Mucosa of stomach (tissue), 1 donor: ENCODE measurements around the gene SBK3.

Experiments used
- H3K27me3 ChIP-seq: one replicate; pipeline ENCODE4 v1.7.0; 2013; ENCODE audit warnings: mild to moderate bottlenecking, low read length; ENCODE audit not compliant: control insufficient read depth, insufficient read depth
- H3K36me3 ChIP-seq: one replicate; pipeline ENCODE4 v1.7.0; 2013; ENCODE audit warnings: low read length; ENCODE audit not compliant: control insufficient read depth, insufficient read depth
- H3K4me1 ChIP-seq: one replicate; pipeline ENCODE4 v1.7.0; 2013; ENCODE audit warnings: mild to moderate bottlenecking, low read length; ENCODE audit not compliant: control insufficient read depth, insufficient read depth
- H3K4me3 ChIP-seq: one replicate; pipeline ENCODE4 v1.7.0; 2013; ENCODE audit warnings: low read length
- H3K9ac ChIP-seq: one replicate; pipeline ENCODE4 v1.7.0; 2013; ENCODE audit warnings: mild to moderate bottlenecking, low read length, moderate library complexity
- H3K9me3 ChIP-seq: one replicate; pipeline ENCODE4 v1.7.0; 2013; ENCODE audit warnings: mild to moderate bottlenecking, low read length, moderate library complexity; ENCODE audit not compliant: control insufficient read depth
- donor health status: Pancreatic carcinoma.

The SBK3 gene

GRCh38 chr19:55544776-55545439, 435 bp downstream of the SBK3 start:
- H3K9me3 ChIP-seq, result no peaks in the 10 kb centered on the region
- no peaks in the 10 kb centered on the region for H3K36me3 ChIP-seq
- H3K4me1 ChIP-seq, result peaks cover 37% of the 10 kb centered on the region
- H3K4me3 ChIP-seq, result no peak overlapping the region
- no peak overlapping the region for H3K9ac ChIP-seq
- no peaks in the 10 kb centered on the region for H3K27me3 ChIP-seq

GRCh38 chr19:55544014-55544413, 1.3 kb downstream of the SBK3 start:
- Histone ChIP-seq H3K27me3 (no peaks in the 10 kb centered on the region), H3K9me3 (no peaks in the 10 kb centered on the region), H3K9ac (no peak overlapping the region), H3K36me3 (no peaks in the 10 kb centered on the region), H3K4me1 (peaks cover 32% of the 10 kb centered on the region), H3K4me3 (no peak overlapping the region)

GRCh38 chr19:55543567-55543966, 1.8 kb downstream of the SBK3 start:
- H3K4me3 ChIP-seq, result no peak overlapping the region
- H3K4me1 ChIP-seq, result peaks cover 32% of the 10 kb centered on the region
- H3K27me3 ChIP-seq, result no peaks in the 10 kb centered on the region
- H3K9ac ChIP-seq, result no peak overlapping the region
- no peaks in the 10 kb centered on the region for H3K9me3 ChIP-seq
- H3K36me3 ChIP-seq, result no peaks in the 10 kb centered on the region

GRCh38 chr19:55542292-55542855, 3.0 kb downstream of the SBK3 start:
- Histone ChIP-seq H3K27me3 (no peaks in the 10 kb centered on the region), H3K4me3 (no peak overlapping the region), H3K9me3 (no peaks in the 10 kb centered on the region), H3K9ac (no peak overlapping the region), H3K36me3 (no peaks in the 10 kb centered on the region), H3K4me1 (peaks cover 22% of the 10 kb centered on the region)

GRCh38 chr19:55541091-55541490, 4.3 kb downstream of the SBK3 start:
- H3K4me3 ChIP-seq, result no peak overlapping the region
- H3K36me3 ChIP-seq, result no peaks in the 10 kb centered on the region
- no peaks in the 10 kb centered on the region for H3K9me3 ChIP-seq
- no peaks in the 10 kb centered on the region for H3K27me3 ChIP-seq
- H3K4me1 ChIP-seq, result peaks cover 9% of the 10 kb centered on the region
- H3K9ac ChIP-seq, result no peak overlapping the region

- Histone ChIP-seq H3K36me3 (no peaks in the 10 kb centered on the region), H3K4me1 (peaks cover 6% of the 10 kb centered on the region), H3K9ac (no peak overlapping the region), H3K9me3 (no peaks in the 10 kb centered on the region), H3K27me3 (no peaks in the 10 kb centered on the region), H3K4me3 (no peak overlapping the region)
These were observed 4.7 kb downstream of the SBK3 start for GRCh38 chr19:55540619-55541018.

GRCh38 chr19:55539090-55539984, 6.0 kb downstream of the SBK3 start:
- Histone ChIP-seq H3K4me1 (peaks cover 4% of the 10 kb centered on the region), H3K36me3 (no peaks in the 10 kb centered on the region), H3K9me3 (no peaks in the 10 kb centered on the region), H3K4me3 (no peak overlapping the region), H3K9ac (no peak overlapping the region), H3K27me3 (no peaks in the 10 kb centered on the region)

GRCh38 chr19:55538132-55538531, 7.2 kb downstream of the SBK3 start:
- Histone ChIP-seq H3K36me3 (no peaks in the 10 kb centered on the region), H3K9me3 (no peaks in the 10 kb centered on the region), H3K4me3 (no peak overlapping the region), H3K9ac (no peak overlapping the region), H3K27me3 (no peaks in the 10 kb centered on the region), H3K4me1 (peaks cover 4% of the 10 kb centered on the region)

GRCh38 chr19:55537741-55538111, 7.6 kb downstream of the SBK3 start:
- no peaks in the 10 kb centered on the region for H3K9me3 ChIP-seq
- peaks cover 4% of the 10 kb centered on the region for H3K4me1 ChIP-seq
- no peaks in the 10 kb centered on the region for H3K27me3 ChIP-seq
- no peak overlapping the region for H3K9ac ChIP-seq
- H3K4me3 ChIP-seq, result no peak overlapping the region
- H3K36me3 ChIP-seq, result no peaks in the 10 kb centered on the region

GRCh38 chr19:55536951-55537740, 8.2 kb downstream of the SBK3 start, which contains the start of gene SBK2:
SBK2 (minus strand) TSS chr19:55537133; CDS start chr19:55536294, 839 bp downstream.
- Histone ChIP-seq H3K9me3 (no peaks in the 10 kb centered on the region), H3K27me3 (no peaks in the 10 kb centered on the region), H3K36me3 (no peaks in the 10 kb centered on the region), H3K4me1 (peaks cover 4% of the 10 kb centered on the region), H3K4me3 (no peak within 1 kb of the TSS), H3K9ac (no peak within 1 kb of the TSS)

- Histone ChIP-seq H3K4me3 (no peak overlapping the region), H3K4me1 (peaks cover 4% of the 10 kb centered on the region), H3K27me3 (no peaks in the 10 kb centered on the region), H3K9ac (no peak overlapping the region), H3K36me3 (no peaks in the 10 kb centered on the region), H3K9me3 (no peaks in the 10 kb centered on the region)
These were observed 9.0 kb downstream of the SBK3 start for GRCh38 chr19:55536366-55536765.
